Stromal cell of bone marrow (primary cell): ENCODE results near the gene SLCO2A1.

Experiments used
- DNase-seq: peaks from one replicate; pipeline ENCODE4 v3.0.0-alpha.2; 2012; ENCODE audit warnings: low read depth

Gene SLCO2A1

GRCh38 chr3:133899311-133899710 lies 130.4 kb downstream of the SLCO2A1 start:
- no peak for DNase-seq

GRCh38 chr3:133897547-133897946 lies 132.2 kb downstream of the SLCO2A1 start:
- no peak for DNase-seq

GRCh38 chr3:133896002-133896761 lies 133.5 kb downstream of the SLCO2A1 start:
- DNase-seq = no peak

- peak; percentile 11 for DNase-seq
These were observed 134.3 kb downstream of the SLCO2A1 start, which contains the start of gene RAB6B for GRCh38 chr3:133895208-133896001. Gene RAB6B, minus strand, starts transcription at chr3:133895882. Its CDS starts 416 bp downstream, at chr3:133895466.

- DNase-seq = no peak
These were observed 135.1 kb downstream of the SLCO2A1 start for GRCh38 chr3:133894353-133895207.

GRCh38 chr3:133893683-133894352 lies 135.9 kb downstream of the SLCO2A1 start:
- no peak for DNase-seq

- DNase-seq = no peak
These were observed 137.0 kb downstream of the SLCO2A1 start for GRCh38 chr3:133892541-133893231.

GRCh38 chr3:133891662-133892378 lies 137.9 kb downstream of the SLCO2A1 start:
- DNase-seq = no peak

- no peak for DNase-seq
These were observed 138.6 kb downstream of the SLCO2A1 start for GRCh38 chr3:133890972-133891644.

- DNase-seq = no peak
These were observed 139.7 kb downstream of the SLCO2A1 start for GRCh38 chr3:133890037-133890436.

GRCh38 chr3:133888726-133889340 lies 140.9 kb downstream of the SLCO2A1 start:
- no peak for DNase-seq

GRCh38 chr3:133887803-133888703 lies 141.7 kb downstream of the SLCO2A1 start:
- DNase-seq = no peak

GRCh38 chr3:133887074-133887802 lies 142.5 kb downstream of the SLCO2A1 start:
- DNase-seq = no peak

GRCh38 chr3:133886031-133886722 lies 143.5 kb downstream of the SLCO2A1 start:
- no peak for DNase-seq

- DNase-seq = no peak
These were observed 144.6 kb downstream of the SLCO2A1 start for GRCh38 chr3:133884887-133885711.
